K562 (cell line): ENCODE results near the gene CLEC19A. TPM values are rescaled to one million over a fixed set of nuclear protein-coding genes. Genes with fewer than 3 reads are reported as not detected.

Experiments
- EWSR1 ChIP-seq: fragments of 450-650 bp; IDR thresholded peaks from 2 replicates; pipeline ENCODE4 v1.6.1; 2018; ENCODE audit warnings: borderline replicate concordance, mild to moderate bottlenecking, low read depth, moderate library complexity; ENCODE audit not compliant: partially characterized antibody
- HDAC3 ChIP-seq: fragments of 450-650 bp; IDR thresholded peaks from 2 replicates; pipeline ENCODE4 v1.6.1; 2018; ENCODE audit warnings: borderline replicate concordance, mild to moderate bottlenecking, moderate library complexity; ENCODE audit not compliant: partially characterized antibody
- MAFG ChIP-seq: fragments of 450-650 bp; conservative IDR thresholded peaks from 2 replicates; pipeline ENCODE4 v1.6.1; 2016; ENCODE audit warnings: missing genetic modification characterization, missing compliant biosample characterization
- MTF1 ChIP-seq: fragments of 250-450 bp; sonication (Bioruptor Pico); IDR thresholded peaks from 2 replicates; pipeline ENCODE4 v1.9.0; 2021; ENCODE audit warnings: moderate library complexity, mild to moderate bottlenecking, inconsistent platforms, borderline replicate concordance
- PHF21A ChIP-seq: fragments of 450-650 bp; IDR thresholded peaks from 2 replicates; pipeline ENCODE4 v1.6.1; 2017; ENCODE audit warnings: low read depth, borderline replicate concordance
- POU5F1 ChIP-seq: fragments of 150-350 bp; IDR thresholded peaks from 2 replicates; pipeline ENCODE4 v1.6.1; 2014; ENCODE audit warnings: borderline replicate concordance, low read length, low read depth, mild to moderate bottlenecking; ENCODE audit not compliant: partially characterized antibody
- SAFB2 ChIP-seq: fragments of 200-400 bp; formaldehyde crosslinking; IDR thresholded peaks from 2 replicates; pipeline ENCODE4 v1.6.1; 2018; ENCODE audit warnings: borderline replicate concordance, low read length, low read depth, moderate library complexity; ENCODE audit not compliant: severe bottlenecking
- TEAD2 ChIP-seq: fragments of 450-650 bp; IDR thresholded peaks from 2 replicates; pipeline ENCODE4 v1.6.1; 2016; ENCODE audit warnings: missing genetic modification characterization, control low read depth, missing compliant biosample characterization
- TOE1 ChIP-seq, 2 experiments: fragments of 450-650 bp in 1 of 2; sonication (generic) in 1 of 2; formaldehyde crosslinking in 1 of 2; IDR thresholded peaks; 2 replicates each; pipeline versions ENCODE4 v1.7.1 to v1.8.0; 2016 to 2022; ENCODE audit warnings: borderline replicate concordance in 2 of 2, mild to moderate bottlenecking in 2 of 2, antibody characterized with exemption in 1 of 2, inconsistent platforms in 1 of 2, low read depth in 1 of 2, missing genetic modification reagents in 1 of 2, moderate library complexity in 1 of 2
- USF1 ChIP-seq: sonication (generic); formaldehyde crosslinking; IDR thresholded peaks from 2 replicates; pipeline ENCODE4 v1.9.0; 2022; ENCODE audit warnings: mild to moderate bottlenecking, missing genetic modification reagents
- ZNF316 ChIP-seq: fragments of 450-650 bp; IDR thresholded peaks from 2 replicates; pipeline ENCODE4 v1.6.1; 2016
- ZNF324 ChIP-seq: fragments of 250-450 bp; sonication (Bioruptor Pico); IDR thresholded peaks from 2 replicates; pipeline ENCODE4 v1.4.0; 2020; ENCODE audit warnings: mild to moderate bottlenecking
- ZNF408 ChIP-seq: fragments of 250-450 bp; sonication (Bioruptor Pico); IDR thresholded peaks from 2 replicates; pipeline ENCODE4 v1.4.0; 2020; ENCODE audit warnings: low read depth, mild to moderate bottlenecking, moderate library complexity
- ZNF592 ChIP-seq: fragments of 450-650 bp; IDR thresholded peaks from 2 replicates; pipeline ENCODE4 v1.6.1; 2017; ENCODE audit warnings: antibody characterized with exemption, mild to moderate bottlenecking
- polyA plus RNA-seq, 8 experiments: library from polyadenylated mRNA; depleted of rRNA in 4 of 8; stranded (reverse) in 5 of 8; unstranded in 3 of 8; fragments of >200 nt; fragmentation: Nextera tagmentation in 2 of 8; fragmentation: Illumina TruSeq in 1 of 8; extraction: Ambion mirVana in 2 of 8; extraction: Trizol in 1 of 8; gene quantifications; 2 replicates each; pipeline versions ENCODE4 v1.2.1 to v1.2.3, GENCODE V29; 2011 to 2014; ENCODE audit warnings: inconsistent platforms in 1 of 8, missing spikeins in 1 of 8
- total RNA-seq, 7 experiments: library from RNA; depleted of rRNA in 6 of 7; stranded (reverse); fragments of >200 nt in 6 of 7; fragmentation: Illumina TruSeq in 2 of 7; extraction: Trizol in 2 of 7; gene quantifications; 2 replicates each; pipeline versions ENCODE4 v1.2.1 to v1.2.3, GENCODE V29; 2011 to 2021; ENCODE audit warnings: low replicate concordance in 1 of 7

CLEC19A gene
- total and polyA plus RNA-seq, 9 of the 15 experiments (the other 6 are each of a cell fraction or from before 2014, with no cell fraction given), result not detected

DNA sequence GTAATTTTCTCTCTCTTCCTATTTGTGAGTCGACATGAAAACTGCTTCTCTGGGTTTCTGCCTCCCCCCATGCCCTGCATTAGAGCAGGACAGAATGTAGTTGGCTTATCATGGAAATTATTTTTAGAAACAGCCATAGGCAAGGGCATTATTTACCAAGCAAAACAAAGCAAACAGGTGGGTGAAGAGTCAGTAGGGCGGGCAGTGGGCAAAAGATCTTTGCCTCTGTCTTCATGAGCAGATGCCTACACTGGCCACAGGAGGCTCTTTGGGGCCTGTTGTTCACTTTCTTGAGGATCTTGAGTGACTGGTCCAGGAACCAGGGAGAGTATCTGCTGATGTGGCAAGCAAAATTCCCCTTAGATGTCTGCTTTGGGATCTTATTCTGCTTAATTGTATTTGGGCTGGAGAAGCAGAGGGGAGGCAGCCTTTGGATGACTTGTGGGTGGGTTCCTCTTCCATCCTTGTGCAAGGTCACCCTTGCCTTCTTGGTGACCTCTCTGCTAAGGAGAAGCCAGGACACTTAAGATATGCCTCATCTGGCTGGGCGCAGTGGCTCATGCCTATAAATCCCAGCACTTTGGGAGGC lies 42.5 kb upstream of the CLEC19A start (continued):
- no peak for TF ChIP-seq USF1
- no peak for TF ChIP-seq ZNF592
- no peak for TF ChIP-seq ZNF316
- no peak for TF ChIP-seq ZNF324 (CRISPR knock-in tag)
- TF ChIP-seq SAFB2, result no peak
- TF ChIP-seq TOE1 (IDR thresholded peaks at IDR 0.05; ENCODE audit: borderline replicate concordance), result no peak
- TF ChIP-seq TOE1 (CRISPR knock-in tag; IDR thresholded peaks at IDR 0.05; ENCODE audit: borderline replicate concordance, low read depth), result no peak
- no peak for TF ChIP-seq PHF21A
- TF ChIP-seq EWSR1, result no peak
- no peak for TF ChIP-seq TEAD2
- TF ChIP-seq HDAC3, result no peak
- TF ChIP-seq ZNF408 (CRISPR knock-in tag), result no peak
- TF ChIP-seq MTF1 (CRISPR knock-in tag), result no peak
- TF ChIP-seq POU5F1, result no peak
- no peak for TF ChIP-seq MAFG (tag)
